Nephron progenitor cell (in vitro differentiated cells): ENCODE results near the gene AMMECR1.

Source experiments
- DNase-seq: peaks from one replicate; pipeline ENCODE4 v3.0.0; 2021
- H3K27ac Mint-ChIP-seq: 2 replicates; pipeline ENCODE4 v1.8.0; 2021; ENCODE audit warnings: mild to moderate bottlenecking, moderate library complexity, mixed read lengths
- H3K27me3 Mint-ChIP-seq: 2 replicates; pipeline ENCODE4 v1.8.0; 2021; ENCODE audit warnings: mild to moderate bottlenecking, low read depth, mixed read lengths; ENCODE audit not compliant: poor library complexity
- H3K36me3 Mint-ChIP-seq: 2 replicates; pipeline ENCODE4 v1.8.0; 2021; ENCODE audit warnings: low read depth, mixed read lengths
- H3K4me1 Mint-ChIP-seq: 2 replicates; pipeline ENCODE4 v1.8.0; 2021; ENCODE audit warnings: mixed read lengths
- H3K4me3 Mint-ChIP-seq: 2 replicates; pipeline ENCODE4 v1.8.0; 2021; ENCODE audit warnings: mild to moderate bottlenecking, moderate library complexity, mixed read lengths
- H3K9me3 Mint-ChIP-seq: 2 replicates; pipeline ENCODE4 v1.8.0; 2021; ENCODE audit warnings: mild to moderate bottlenecking, moderate library complexity, mixed read lengths
- TF ChIP-seq, protein P1 (sequence below): fragments of 200-600 bp; sonication (generic); IDR thresholded peaks from 2 replicates; pipeline ENCODE4 v1.5.0; 2021; ENCODE audit warnings: antibody characterized with exemption

The AMMECR1 gene

DNA sequence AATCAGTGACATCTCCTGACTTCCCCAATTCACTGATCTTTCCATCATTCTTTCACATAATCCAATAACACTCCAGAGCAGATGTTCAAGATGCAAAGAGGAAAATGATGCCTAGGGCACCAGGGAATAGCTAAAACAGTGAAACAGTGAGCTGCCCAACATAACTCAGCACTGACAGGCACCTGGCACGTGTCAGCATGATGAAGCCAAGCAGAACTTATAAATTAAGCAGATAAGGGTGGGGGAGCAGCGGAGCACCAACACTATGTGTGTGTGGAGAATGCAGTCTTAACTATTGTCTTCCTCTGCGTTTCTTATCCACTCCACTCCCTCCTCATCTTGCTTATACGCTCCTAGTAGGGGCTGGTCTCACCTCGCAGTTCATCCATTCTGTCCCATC is 89.4 kb downstream of the AMMECR1 start:
- Mint-ChIP-seq H3K4me1 (peaks cover 15% of the 10 kb centered on the region), H3K27ac (no peak overlapping the region), H3K36me3 (peaks cover 48% of the 10 kb centered on the region), H3K27me3 (peaks cover 3% of the 10 kb centered on the region), H3K9me3 (peaks cover 33% of the 10 kb centered on the region), H3K4me3 (no peak overlapping the region)
- DNase-seq, result no peak
- TF ChIP-seq, protein P1, sequence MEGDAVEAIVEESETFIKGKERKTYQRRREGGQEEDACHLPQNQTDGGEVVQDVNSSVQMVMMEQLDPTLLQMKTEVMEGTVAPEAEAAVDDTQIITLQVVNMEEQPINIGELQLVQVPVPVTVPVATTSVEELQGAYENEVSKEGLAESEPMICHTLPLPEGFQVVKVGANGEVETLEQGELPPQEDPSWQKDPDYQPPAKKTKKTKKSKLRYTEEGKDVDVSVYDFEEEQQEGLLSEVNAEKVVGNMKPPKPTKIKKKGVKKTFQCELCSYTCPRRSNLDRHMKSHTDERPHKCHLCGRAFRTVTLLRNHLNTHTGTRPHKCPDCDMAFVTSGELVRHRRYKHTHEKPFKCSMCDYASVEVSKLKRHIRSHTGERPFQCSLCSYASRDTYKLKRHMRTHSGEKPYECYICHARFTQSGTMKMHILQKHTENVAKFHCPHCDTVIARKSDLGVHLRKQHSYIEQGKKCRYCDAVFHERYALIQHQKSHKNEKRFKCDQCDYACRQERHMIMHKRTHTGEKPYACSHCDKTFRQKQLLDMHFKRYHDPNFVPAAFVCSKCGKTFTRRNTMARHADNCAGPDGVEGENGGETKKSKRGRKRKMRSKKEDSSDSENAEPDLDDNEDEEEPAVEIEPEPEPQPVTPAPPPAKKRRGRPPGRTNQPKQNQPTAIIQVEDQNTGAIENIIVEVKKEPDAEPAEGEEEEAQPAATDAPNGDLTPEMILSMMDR, result no peak

DNA sequence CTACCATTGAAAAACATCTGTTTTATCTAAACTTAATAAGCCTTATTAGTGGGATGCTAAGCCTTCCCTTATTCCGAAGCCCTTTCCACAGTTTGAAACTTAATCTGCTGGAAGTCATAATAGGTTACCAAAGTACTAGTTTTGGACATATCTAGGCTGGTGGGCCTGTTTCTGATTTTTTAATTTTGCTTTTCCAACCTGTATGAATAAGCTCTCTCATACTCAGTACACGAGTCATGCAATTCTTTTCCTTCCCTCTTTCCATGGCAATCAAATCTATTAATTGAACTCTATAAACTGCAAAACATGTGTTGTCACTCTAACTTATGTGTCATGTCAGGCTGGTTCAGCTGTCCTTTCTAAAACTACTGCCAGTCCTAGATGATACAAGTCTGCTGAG is 91.0 kb downstream of the AMMECR1 start:
- Mint-ChIP-seq H3K9me3 (peaks cover 18% of the 10 kb centered on the region), H3K27ac (no peak overlapping the region), H3K27me3 (peaks cover 7% of the 10 kb centered on the region), H3K4me3 (no peak overlapping the region), H3K4me1 (peaks cover 15% of the 10 kb centered on the region), H3K36me3 (peaks cover 34% of the 10 kb centered on the region)
- no peak for DNase-seq
- TF ChIP-seq, protein P1, result no peak

DNA sequence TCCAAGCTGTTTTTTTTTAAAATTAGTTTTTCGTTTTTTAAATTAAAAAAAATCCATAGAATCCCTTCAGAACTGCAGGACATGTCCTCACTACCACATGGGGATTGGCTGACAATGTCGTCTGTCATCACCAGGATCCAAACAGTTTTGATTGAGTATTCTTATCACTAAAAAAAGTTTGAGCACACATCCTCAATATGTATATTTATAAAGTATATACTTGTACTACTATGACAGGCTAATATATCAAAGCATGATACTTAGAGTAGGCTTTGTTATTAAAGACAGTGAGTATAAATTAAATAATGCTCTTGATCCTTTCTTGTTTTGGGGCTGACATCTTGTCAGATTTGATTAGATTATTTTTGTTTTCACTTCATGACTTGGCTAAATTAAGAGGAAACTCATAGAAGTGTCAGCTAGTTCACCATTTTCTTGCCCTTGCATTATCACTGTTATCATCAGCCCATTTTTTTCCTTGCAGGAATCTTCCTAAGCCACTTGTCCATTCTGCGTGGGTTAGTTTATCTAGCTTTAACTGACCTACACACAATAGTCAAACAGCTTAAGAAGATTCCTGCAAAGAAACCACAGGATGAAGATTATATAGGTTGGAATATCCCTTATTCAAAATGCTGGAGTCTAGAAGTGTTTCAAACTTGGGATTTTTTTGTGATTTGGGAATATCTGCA is 92.8 kb downstream of the AMMECR1 start:
- no peaks in the 10 kb centered on the region for H3K9me3 Mint-ChIP-seq
- peaks cover 16% of the 10 kb centered on the region for H3K36me3 Mint-ChIP-seq
- no peak overlapping the region for H3K4me3 Mint-ChIP-seq
- peaks cover 4% of the 10 kb centered on the region for H3K27me3 Mint-ChIP-seq
- no peak for DNase-seq
- H3K27ac Mint-ChIP-seq, result no peak overlapping the region
- TF ChIP-seq, protein P1, result no peak
- peaks cover 15% of the 10 kb centered on the region for H3K4me1 Mint-ChIP-seq

DNA sequence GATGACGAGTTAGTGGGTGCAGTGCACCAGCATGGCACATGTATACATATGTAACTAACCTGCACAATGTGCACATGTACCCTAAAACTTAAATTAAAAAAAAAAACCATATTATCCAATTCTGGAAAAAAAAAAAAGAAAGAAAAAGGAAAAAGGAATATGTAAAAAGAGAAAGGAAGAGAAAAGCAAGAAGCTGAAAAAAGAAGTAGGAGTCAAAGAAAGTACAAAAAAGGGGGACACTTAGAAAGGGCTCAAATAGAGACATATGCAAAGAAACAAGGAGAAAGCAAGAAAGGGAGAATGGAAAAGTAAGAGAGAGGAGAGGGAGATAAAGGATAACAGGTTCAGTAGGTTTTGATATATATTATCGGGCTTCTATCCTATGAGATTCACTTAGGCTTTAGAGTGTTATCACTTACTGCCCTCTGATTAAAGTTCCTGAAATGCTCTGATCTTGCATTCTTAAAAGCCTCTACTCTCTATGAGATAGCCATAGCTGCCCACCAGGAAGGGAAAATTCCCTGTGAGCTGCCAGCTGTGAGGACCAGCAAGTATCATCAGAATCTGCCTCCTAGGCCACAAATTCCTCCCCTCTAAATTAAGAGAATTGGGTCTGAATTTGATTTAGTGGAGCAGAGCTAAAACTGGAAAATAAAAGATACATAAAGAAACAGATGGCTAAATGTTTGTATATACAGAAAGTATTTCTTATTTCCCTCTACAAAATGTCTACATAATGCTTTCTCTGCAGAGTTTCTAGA is 95.2 kb downstream of the AMMECR1 start:
- no peak overlapping the region for H3K4me3 Mint-ChIP-seq
- no peak for DNase-seq
- TF ChIP-seq, protein P1, result no peak
- H3K27ac Mint-ChIP-seq, result no peak overlapping the region
- H3K36me3 Mint-ChIP-seq, result no peaks in the 10 kb centered on the region
- no peaks in the 10 kb centered on the region for H3K9me3 Mint-ChIP-seq
- H3K27me3 Mint-ChIP-seq, result peaks cover 4% of the 10 kb centered on the region
- no peaks in the 10 kb centered on the region for H3K4me1 Mint-ChIP-seq

DNA sequence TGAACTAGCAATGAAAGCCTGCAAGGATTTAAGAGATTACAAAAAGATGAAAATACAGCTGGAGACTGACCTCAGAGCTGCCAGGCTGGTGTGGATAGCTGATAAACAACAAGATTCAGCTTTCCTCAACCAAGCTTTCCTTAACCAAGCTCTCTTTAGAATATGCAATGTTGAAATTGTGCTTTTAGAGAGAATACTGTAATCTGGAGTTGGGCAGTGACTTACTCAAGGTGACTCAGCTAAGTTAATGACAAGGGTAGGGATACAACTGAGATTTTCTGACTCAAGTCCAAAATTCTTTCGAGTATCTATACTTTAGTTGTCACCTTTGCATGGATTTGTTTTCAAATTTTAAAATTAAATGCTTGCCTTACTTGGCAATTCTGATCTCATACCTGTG is 98.0 kb downstream of the AMMECR1 start:
- DNase-seq, result no peak
- Mint-ChIP-seq H3K4me3 (no peak overlapping the region), H3K36me3 (no peaks in the 10 kb centered on the region), H3K27ac (no peak overlapping the region), H3K4me1 (no peaks in the 10 kb centered on the region), H3K9me3 (no peaks in the 10 kb centered on the region), H3K27me3 (peaks cover 4% of the 10 kb centered on the region)
- TF ChIP-seq, protein P1, result no peak

DNA sequence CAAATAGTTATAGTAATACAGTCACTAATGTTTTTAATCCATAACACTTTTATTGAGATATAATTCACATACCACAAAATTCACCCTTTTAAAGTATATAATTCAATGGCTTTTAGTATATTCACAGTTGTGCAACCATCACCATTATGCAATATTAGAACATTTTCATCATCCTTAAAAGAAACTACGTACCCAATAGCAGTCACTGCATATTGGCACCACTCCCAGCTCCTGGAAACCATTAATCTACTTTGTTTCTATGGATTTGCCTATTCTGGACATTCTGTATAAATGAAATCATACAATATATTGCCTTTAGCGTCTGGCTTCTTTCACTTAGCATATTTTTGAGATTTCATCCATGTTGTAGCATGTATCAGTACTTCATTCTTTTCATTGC is 99.3 kb downstream of the AMMECR1 start:
- DNase-seq, result no peak
- H3K4me3 Mint-ChIP-seq, result no peak overlapping the region

More for the DNA sequence above, 99.3 kb downstream of the AMMECR1 start:
- Mint-ChIP-seq H3K27ac (no peak overlapping the region), H3K9me3 (no peaks in the 10 kb centered on the region), H3K36me3 (peaks cover 5% of the 10 kb centered on the region), H3K27me3 (peaks cover 4% of the 10 kb centered on the region), H3K4me1 (no peaks in the 10 kb centered on the region)
- TF ChIP-seq, protein P1, result no peak
